ENCODE measurements around the gene PSME4.

DNA sequence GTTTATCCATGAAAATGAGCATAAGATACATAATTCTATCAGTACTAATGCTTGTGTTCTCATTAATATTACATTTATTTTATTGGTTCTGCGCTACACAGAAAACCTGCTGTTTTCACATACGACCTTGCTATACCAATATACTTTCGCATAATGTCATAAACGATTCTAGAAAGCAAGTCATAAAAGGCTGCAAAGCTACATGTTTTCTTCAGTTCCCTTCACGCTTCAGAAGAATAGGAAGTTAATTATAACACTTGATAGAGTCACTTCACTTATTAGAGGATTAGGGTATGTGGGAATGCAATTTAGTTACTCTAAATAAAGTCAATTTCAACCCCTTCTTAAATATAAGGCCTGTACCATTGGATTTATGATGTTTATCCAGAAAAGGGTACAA is 29.0 kb downstream of the PSME4 start:
- TF ChIP-seq, protein P1, sequence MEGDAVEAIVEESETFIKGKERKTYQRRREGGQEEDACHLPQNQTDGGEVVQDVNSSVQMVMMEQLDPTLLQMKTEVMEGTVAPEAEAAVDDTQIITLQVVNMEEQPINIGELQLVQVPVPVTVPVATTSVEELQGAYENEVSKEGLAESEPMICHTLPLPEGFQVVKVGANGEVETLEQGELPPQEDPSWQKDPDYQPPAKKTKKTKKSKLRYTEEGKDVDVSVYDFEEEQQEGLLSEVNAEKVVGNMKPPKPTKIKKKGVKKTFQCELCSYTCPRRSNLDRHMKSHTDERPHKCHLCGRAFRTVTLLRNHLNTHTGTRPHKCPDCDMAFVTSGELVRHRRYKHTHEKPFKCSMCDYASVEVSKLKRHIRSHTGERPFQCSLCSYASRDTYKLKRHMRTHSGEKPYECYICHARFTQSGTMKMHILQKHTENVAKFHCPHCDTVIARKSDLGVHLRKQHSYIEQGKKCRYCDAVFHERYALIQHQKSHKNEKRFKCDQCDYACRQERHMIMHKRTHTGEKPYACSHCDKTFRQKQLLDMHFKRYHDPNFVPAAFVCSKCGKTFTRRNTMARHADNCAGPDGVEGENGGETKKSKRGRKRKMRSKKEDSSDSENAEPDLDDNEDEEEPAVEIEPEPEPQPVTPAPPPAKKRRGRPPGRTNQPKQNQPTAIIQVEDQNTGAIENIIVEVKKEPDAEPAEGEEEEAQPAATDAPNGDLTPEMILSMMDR (IDR thresholded peaks at IDR 0.05) = no peak
- TF ChIP-seq, protein P2, sequence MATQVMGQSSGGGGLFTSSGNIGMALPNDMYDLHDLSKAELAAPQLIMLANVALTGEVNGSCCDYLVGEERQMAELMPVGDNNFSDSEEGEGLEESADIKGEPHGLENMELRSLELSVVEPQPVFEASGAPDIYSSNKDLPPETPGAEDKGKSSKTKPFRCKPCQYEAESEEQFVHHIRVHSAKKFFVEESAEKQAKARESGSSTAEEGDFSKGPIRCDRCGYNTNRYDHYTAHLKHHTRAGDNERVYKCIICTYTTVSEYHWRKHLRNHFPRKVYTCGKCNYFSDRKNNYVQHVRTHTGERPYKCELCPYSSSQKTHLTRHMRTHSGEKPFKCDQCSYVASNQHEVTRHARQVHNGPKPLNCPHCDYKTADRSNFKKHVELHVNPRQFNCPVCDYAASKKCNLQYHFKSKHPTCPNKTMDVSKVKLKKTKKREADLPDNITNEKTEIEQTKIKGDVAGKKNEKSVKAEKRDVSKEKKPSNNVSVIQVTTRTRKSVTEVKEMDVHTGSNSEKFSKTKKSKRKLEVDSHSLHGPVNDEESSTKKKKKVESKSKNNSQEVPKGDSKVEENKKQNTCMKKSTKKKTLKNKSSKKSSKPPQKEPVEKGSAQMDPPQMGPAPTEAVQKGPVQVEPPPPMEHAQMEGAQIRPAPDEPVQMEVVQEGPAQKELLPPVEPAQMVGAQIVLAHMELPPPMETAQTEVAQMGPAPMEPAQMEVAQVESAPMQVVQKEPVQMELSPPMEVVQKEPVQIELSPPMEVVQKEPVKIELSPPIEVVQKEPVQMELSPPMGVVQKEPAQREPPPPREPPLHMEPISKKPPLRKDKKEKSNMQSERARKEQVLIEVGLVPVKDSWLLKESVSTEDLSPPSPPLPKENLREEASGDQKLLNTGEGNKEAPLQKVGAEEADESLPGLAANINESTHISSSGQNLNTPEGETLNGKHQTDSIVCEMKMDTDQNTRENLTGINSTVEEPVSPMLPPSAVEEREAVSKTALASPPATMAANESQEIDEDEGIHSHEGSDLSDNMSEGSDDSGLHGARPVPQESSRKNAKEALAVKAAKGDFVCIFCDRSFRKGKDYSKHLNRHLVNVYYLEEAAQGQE (IDR thresholded peaks at IDR 0.05; ENCODE audit: insufficient read depth in 1 of 2, low read depth in 2 of 2, low read length in 1 of 2) = no peak
- TF ChIP-seq POLR2AphosphoS5 (IDR thresholded peaks at IDR 0.05; ENCODE audit: low read depth, low read length) = no peak
- no peak for TF ChIP-seq SIN3A (IDR thresholded peaks at IDR 0.05; ENCODE audit: borderline replicate concordance, insufficient read depth, low read depth, low read length)
